SKM-1 (cell line): ENCODE measurements around the gene DHRSX.
"Not testable (repeated sequence)": the region's sequence is repeated elsewhere in the genome, so short reads cannot be mapped to it uniquely, and the experiment has no call there.

Source experiments
- DNase-seq: peaks from one replicate; lab custom pipeline; 2025; ENCODE audit not compliant: unreplicated experiment; lab: John Stamatoyannopoulos, UW

The DHRSX gene

GRCh38 chrX:2498781-2499302, 1.9 kb downstream of the DHRSX start:
- no peak for DNase-seq

DNA sequence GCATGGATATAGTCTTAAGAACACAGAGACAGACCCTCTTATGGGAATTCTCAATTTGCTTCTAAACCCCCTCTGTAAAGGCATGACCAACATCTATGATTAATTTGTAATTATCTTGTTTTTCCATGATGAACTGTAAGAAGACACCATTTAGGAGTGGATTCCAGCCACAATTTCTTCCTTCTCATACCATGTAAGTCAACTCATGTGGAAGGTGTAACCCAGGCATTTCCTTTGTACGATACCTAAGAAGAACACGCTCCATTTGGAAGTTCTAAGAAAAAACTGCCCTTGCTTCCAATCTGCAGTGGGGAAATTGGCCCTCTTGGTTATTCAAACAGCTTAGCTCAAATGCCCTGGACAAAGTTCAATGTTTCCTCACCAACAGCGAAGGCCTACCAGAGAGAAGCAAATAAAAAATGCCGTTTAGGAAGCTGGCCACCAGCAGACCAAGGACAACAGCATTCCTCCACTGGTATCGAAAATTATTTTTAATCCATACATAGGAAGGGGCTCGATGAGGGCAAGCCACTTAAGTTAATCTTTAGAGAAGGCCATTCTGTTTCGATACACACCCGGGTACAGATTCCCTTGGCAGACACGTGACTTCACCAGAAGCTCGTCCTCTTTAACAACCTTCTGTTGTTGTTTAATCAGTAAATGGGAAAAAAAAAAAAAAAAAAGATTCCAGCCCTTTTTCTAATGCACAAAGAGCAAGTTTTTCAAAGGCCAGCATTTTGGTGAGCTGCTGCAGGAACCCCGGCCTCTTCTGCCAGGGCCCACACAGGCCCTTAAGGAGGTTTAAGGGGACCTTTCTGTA, 2.6 kb downstream of the DHRSX start:
- DNase-seq: no peak

DNA sequence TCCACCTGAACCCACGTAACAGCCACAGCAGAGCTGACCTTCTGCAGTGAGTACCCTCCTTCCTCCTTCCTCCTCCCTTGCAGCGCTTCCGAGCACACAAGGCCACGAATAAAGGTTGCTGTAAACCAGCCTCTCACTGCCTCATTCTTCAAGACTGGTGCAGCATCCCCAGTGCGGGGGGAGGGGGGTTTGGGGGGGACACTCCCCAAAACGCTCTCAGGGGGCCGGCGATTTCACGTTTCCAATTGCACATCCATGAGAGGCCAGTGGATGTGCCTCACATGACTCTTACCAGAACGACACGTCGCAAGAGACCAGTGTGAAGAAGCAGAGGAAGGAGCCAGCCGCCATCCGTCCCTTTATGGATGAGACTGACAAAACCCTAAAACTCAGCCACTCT, 5.2 kb downstream of the DHRSX start:
- DNase-seq: no peak

GRCh38 chrX:2492531-2493218, 8.1 kb downstream of the DHRSX start:
- DNase-seq: no peak

- DNase-seq: no peak
Measured at GRCh38 chrX:2490634-2491033, 10.1 kb downstream of the DHRSX start.

- DNase-seq: no peak
Measured at GRCh38 chrX:2489446-2490445, 11.0 kb downstream of the DHRSX start.

DNA sequence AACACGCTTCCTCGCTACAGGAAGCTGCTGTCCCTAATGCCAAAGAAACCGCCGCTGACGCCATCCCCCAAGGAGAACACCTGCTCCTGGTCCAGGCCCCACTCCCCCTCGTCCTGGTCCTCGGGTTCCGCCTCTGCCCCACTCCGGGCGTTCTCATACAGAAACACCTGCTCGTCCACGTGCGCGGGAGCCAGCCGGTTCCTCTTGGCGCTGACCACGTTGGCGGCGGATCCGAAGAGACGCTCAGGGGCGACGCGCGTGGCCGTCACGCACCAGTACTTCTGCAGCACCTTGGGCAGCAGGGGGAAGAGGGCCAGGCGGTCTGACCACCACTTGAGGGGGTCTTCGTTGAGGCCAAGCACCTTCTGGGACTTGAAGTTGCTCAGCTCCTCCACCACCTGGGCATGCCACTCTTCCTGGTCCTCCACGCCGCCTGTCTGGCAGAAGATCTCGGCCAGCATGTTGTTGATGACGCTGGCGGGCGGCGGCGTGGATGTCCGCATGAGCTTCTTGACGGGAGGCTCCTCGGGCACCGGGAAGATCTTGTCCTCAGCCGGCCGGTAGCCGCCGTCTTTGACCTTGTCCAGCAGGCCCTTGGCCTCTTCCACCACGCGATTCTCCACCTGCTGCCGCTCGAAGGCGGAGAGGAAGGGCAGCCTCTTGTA, 12.0 kb downstream of the DHRSX start:
- no peak for DNase-seq

- DNase-seq: no peak
Measured at GRCh38 chrX:2487366-2487765, 13.4 kb downstream of the DHRSX start.

DNA sequence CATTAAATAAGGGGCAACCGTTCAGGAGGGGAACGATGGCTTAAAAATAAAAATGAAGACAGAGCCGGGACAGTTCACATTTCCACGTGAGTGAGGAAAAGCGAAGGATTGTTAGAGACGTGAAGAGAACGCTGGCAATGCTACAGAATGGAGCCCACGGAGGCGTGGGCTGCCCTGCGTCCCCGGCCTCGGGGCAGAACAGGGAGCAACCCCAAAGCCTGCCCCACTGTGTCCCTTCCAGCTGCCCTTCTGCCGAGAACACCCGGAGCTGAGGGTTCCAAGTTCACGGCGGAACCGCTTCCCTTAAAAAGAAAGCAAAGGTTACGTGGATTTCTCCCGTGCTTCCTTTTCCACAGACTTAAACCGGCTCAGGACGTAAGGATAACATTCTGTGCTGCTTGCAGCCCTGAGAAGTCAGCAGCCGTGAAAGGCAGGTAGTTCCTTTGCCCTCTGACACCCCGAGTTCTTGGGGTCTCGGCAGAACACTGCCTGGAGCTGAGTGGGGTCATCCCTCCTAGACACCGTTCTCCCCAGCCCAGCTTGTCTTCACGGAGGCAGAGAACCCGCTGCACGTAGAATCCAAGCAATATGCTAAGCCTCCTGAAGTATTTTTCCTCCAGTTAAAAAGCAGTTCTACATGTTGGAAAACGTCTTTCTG, 14.2 kb downstream of the DHRSX start:
- DNase-seq: no peak

- DNase-seq: no peak
Measured at GRCh38 chrX:2485789-2486345, 14.9 kb downstream of the DHRSX start.

DNA sequence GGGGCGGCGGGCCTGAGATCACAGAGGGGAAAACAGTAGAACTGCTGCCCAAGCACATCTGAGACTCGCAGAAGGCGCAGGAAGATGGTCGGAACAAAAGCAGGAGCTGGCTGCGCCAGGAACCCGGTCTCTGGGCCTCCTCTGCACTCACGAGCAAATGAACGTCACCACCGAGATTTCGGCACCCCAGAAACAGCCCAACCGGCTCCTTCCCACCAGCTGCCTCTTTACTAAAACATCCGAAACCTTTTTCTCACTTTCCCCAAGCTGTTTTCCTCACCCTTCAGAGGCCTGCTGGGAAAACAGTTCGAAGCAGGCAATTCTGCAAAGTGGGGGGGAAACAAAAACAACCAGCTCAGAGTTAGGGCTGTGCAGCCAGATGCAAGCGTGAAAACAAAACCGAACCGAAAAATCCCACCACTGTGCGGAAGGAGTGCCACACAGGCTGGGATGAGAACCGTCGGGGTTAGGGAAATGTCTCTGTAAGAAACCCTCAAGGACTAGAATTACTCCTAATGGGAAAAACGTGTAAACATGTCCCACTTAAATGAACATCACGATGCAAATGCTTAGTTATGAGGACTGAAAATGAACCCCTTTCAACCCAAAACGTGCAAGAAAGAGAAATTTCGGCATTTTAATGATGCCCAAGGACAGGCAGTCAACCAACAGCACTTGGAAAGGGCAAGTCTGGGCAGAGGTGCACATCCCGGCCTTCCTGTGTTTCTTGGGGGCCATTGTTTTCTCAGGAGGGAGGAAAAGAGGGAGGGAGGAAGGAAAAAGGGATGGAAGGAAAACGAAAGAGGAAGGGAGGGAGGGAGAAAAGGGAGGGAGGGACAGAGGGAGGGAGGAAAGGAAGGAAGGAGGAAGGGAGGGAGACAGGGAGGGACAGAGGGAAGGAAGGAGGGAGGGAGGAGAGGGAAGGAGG, 15.8 kb downstream of the DHRSX start:
- no peak for DNase-seq

DNA sequence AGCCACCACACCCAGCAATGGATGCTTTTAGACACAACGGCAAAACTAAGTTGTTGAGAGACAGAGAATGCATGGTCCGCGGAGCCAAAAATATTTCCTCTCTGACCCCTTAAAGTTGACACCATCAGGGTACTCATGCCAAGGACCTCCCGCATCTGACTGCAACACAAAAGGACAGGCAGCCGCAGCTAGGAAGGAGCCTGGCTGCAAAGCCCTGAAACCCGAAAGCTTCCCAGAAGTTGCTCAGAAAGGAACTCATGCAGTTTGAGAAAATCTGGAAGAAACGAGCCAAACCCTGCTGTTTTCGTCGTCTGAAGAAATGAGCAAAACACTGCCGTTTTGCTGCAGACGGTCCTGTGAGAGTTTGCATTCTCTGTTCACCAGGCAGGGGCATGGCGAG, 16.5 kb downstream of the DHRSX start:
- no peak for DNase-seq

DNA sequence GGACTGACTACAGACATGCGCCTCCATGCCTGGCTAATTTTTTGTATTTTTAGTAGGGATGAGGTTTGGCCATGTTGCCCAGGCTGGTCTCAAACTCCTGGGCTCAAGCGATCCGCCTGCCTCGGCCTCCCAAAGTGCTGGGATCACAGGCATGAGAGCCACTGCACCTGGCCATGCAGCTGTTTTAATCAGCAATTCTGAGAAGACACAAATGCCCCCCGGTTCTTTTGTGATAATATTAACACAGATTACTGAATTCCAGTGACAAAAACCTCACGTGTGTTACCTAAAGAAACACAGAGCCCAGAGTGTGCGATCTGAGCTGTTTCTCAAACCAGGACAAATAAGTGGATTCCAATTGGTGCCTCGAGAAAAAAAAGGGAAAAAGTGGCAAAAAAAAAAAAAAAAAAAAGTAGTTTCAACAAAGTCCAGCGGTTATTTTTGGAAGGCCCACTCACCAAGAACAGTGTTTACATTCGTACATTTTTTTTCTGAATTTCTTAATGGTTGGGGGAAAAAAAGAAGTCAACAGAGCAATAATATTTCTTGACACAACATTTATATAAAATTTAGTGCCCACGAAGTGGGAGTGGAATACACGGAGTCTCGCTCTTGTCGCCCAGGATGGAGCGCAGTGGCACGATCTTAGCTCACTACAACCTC, 17.2 kb downstream of the DHRSX start:
- DNase-seq: no peak

- DNase-seq: not testable (repeated sequence)
Measured at GRCh38 chrX:2481597-2481996, 19.2 kb downstream of the DHRSX start.

DNA sequence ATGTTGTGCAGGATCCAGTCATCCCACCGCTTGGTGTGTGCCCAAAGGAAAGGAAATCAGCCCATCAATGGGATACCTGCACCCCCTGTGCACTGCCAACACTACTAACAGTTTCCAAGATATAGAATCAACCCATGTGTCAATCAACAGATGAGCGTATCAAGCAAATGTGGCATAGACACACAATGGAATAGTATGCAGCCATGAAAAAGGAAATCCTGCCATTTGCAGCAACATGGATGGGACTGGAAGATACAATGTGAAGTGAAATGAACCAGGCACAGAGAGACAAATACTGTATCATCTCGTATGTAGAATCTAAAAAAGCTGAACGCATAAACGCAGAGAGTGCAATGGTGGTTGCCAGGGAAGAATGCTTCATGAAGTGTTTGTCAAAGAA, 20.8 kb downstream of the DHRSX start:
- DNase-seq: not testable (repeated sequence)

DNA sequence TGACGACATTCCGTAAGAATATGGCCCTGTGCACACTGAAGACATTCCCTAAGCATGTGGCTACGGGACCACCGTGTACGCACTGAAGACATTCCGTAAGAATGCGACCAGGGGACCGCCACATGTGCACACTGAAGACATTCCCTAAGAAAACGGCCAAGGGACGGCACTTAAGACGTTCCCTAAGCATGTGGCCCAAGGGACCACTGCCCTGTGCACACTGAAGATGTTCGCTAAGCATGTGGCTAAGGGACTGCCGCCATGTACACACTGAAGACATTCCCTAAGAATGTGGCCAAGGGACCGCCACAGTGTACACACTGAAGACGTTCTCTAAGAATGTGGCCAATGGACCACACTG, 21.4 kb downstream of the DHRSX start:
- DNase-seq: no peak

DNA sequence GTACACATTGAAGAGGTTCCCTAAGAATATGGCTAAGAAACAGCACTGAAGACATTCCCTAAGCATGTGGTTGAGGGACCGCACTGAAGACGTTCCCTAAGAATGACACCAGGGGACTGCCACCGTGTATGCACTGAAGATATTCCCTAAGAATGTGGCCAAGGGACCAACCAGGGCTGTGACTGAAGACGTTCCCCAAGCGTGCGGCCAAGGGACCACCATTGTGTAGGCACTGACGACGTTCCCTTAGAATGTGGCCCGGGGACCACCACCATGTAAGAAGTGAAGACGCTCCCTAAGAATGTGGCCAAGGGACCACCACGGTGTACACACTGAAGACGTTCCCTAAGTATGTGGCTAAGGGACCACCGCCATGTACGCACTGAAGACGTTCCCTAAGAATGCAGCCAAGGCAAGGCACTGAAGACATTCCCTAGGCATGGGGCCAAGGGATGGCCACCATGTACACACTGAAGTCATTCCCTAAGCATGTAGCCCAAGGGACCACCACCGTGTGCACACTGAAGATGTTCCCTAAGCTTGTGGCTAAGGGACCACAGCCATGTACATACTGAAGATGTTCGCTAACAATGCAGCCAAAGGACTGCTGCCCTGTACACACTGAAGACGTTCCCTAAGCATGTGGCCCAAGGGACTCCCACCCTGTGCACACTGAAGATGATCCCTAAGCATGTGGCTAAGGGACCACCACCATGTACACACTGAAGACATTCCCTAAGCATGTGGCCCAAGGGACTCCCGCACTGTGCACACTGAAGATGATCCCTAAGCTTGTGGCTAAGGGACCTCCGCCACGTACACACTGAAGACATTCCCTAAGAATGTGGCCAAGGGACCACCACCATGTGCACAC, 22.0 kb downstream of the DHRSX start:
- DNase-seq: no peak
